GM12878 (cell line): ENCODE measurements around the gene PSMD3. TPM values are rescaled to one million over a fixed set of nuclear protein-coding genes. Genes with fewer than 3 reads are reported as not detected.

Experiments
- ATAC-seq: fragments of 200-7000 bp; cut with Tn5 transposase; 3 replicates; pipeline ENCODE4 v1.9.1; 2020; ENCODE audit warnings: mild to moderate bottlenecking, moderate library complexity
- BruUV-seq: library from RNA; stranded (reverse); fragments of 400-500 nt; replicated peaks from 2 replicates; lab custom pipeline; 2021; lab: Mats Ljungman, UMichigan
- CTCF ChIA-PET: fragments of 300-600 bp; sonication (Branson Sonifier 250); formaldehyde crosslinking; extraction: SDS; loops from one replicate; lab custom pipeline; 2021; ENCODE audit warnings: inconsistent platforms; lab: Yijun Ruan, JAX
- POLR2A ChIA-PET: fragments of 350-600 bp; formaldehyde crosslinking; extraction: SDS; loops from one replicate; lab custom pipeline; 2021; ENCODE audit warnings: inconsistent platforms; lab: Charles Lee
- RAD21 ChIA-PET: fragments of 300-600 bp; sonication (Branson Sonifier 250); formaldehyde crosslinking; loops from one replicate; lab custom pipeline; 2023; ENCODE audit warnings: antibody characterized with exemption; ENCODE audit not compliant: unreplicated experiment; lab: Charles Lee
- SMC1A ChIA-PET: fragments of 300-600 bp; sonication (Branson Sonifier 250); formaldehyde crosslinking; loops from one replicate; lab custom pipeline; 2023; ENCODE audit not compliant: unreplicated experiment, uncharacterized antibody; lab: Charles Lee
- DNase-seq: peaks from one replicate; pipeline ENCODE4 v3.0.0-alpha.2; 2011; ENCODE audit warnings: low read depth, low spot score
- FAIRE-seq: peaks from 3 replicates; lab custom pipeline; 2011; peaks lifted over from hg19 to GRCh38; lab: Jason Lieb, UNC
- H2AFZ ChIP-seq: 2 replicates; pipeline ENCODE4 v1.6.0; 2011; ENCODE audit warnings: low read depth, low read length, control low read depth; ENCODE audit not compliant: control insufficient read depth
- H3K27ac ChIP-seq: 2 replicates; pipeline ENCODE4 v1.5.1; 2011; ENCODE audit warnings: control low read depth; ENCODE audit not compliant: control insufficient read depth, insufficient read depth
- H3K27me3 ChIP-seq, 2 experiments: replicated peaks in 1 of 2; 2 replicates each; pipeline versions ENCODE4 v1.6.0 to v1.6.1; 2011; ENCODE audit warnings: low read length in 1 of 2; ENCODE audit not compliant: control insufficient read depth in 2 of 2, insufficient read depth in 2 of 2
- H3K36me3 ChIP-seq, 2 experiments: 2 replicates each; pipeline ENCODE4 v1.5.1; 2011; ENCODE audit warnings: low read length in 1 of 2; ENCODE audit not compliant: control insufficient read depth in 2 of 2, insufficient read depth in 2 of 2
- H3K4me1 ChIP-seq: 2 replicates; pipeline ENCODE4 v1.6.1; 2011; ENCODE audit warnings: mild to moderate bottlenecking, low read length, moderate library complexity, mixed read lengths; ENCODE audit not compliant: control insufficient read depth, insufficient read depth
- H3K4me2 ChIP-seq: 2 replicates; pipeline ENCODE4 v1.6.0; 2011; ENCODE audit warnings: control low read depth; ENCODE audit not compliant: control insufficient read depth, insufficient read depth
- H3K4me3 ChIP-seq: fragments of 200-600 bp; sonication (generic); 2 replicates; pipeline ENCODE4 v1.5.1; 2016
- H3K79me2 ChIP-seq: 2 replicates; pipeline ENCODE4 v1.6.0; 2011; ENCODE audit warnings: low read length; ENCODE audit not compliant: control insufficient read depth, insufficient read depth
- H3K9ac ChIP-seq: 2 replicates; pipeline ENCODE4 v1.8.0; 2011; ENCODE audit warnings: low read length, control low read depth, mixed read lengths; ENCODE audit not compliant: control insufficient read depth, insufficient read depth
- H3K9me3 ChIP-seq: replicated peaks from 3 replicates; pipeline ENCODE4 v1.5.1; 2011; ENCODE audit warnings: mild to moderate bottlenecking, low read length; ENCODE audit not compliant: control insufficient read depth, insufficient read depth
- H4K20me1 ChIP-seq: 2 replicates; pipeline ENCODE4 v1.6.0; 2011; ENCODE audit not compliant: control insufficient read depth, insufficient read depth
- CTCF ChIP-seq, 3 experiments: IDR thresholded peaks in 2 of 3; conservative IDR thresholded peaks in 1 of 3; 2 replicates each; pipeline ENCODE4 v1.5.1; 2011; ENCODE audit warnings: low read depth in 3 of 3, low read length in 3 of 3, mild to moderate bottlenecking in 3 of 3, control low read depth in 2 of 3, moderate library complexity in 2 of 3, inconsistent platforms in 1 of 3, mixed read lengths in 1 of 3; ENCODE audit not compliant: control insufficient read depth in 2 of 3, insufficient read depth in 1 of 3; ENCODE audit errors: extremely low read depth in 1 of 3
- PML ChIP-seq: IDR thresholded peaks from 2 replicates; pipeline ENCODE4 v1.6.1; 2012; ENCODE audit warnings: low read length, inconsistent platforms
- SREBF2 ChIP-seq: IDR thresholded peaks from 2 replicates; pipeline ENCODE4 v1.6.1; 2012; ENCODE audit warnings: mild to moderate bottlenecking, low read length
- WGBS: methylation state at CpG from one replicate; pipeline ENCODE4 v1.1.6; 2016; ENCODE audit warnings: low lambda C conversion rate; ENCODE audit not compliant: insufficient replicate concordance, insufficient coverage; ENCODE audit errors: missing lambda C conversion rate; 5-methylcytosine and 5-hydroxymethylcytosine counted together
- in situ Hi-C: fragments of 300-500 bp; cut with MboI; formaldehyde crosslinking; loops from 9 replicates; pipeline ENCODE4 v1.14.3; 2018; ENCODE audit warnings: mixed read lengths
- intact Hi-C: fragments of 100-400 bp; cut with micrococcal nuclease; formaldehyde crosslinking; loops from one replicate; pipeline ENCODE4 v1.14.2; 2022; ENCODE audit not compliant: unreplicated experiment
- polyA plus RNA-seq, 11 experiments: library from polyadenylated mRNA; depleted of rRNA in 4 of 11; unstranded in 6 of 11; stranded (reverse) in 5 of 11; fragments of >200 nt; fragmentation: Nextera tagmentation in 4 of 11; fragmentation: Illumina TruSeq in 1 of 11; extraction: Ambion mirVana in 4 of 11; extraction: Trizol in 1 of 11; gene quantifications; 1 replicate in 1 of 11; 2 replicates in 10 of 11; pipeline versions ENCODE4 v1.2.1 to v1.2.3, GENCODE V29; 2011 to 2016; ENCODE audit warnings: inconsistent platforms in 2 of 11, missing spikeins in 2 of 11, low read depth in 1 of 11
- total RNA-seq, 4 experiments: library from RNA; depleted of rRNA in 3 of 4; stranded (reverse); fragments of >200 nt in 3 of 4; fragmentation: Illumina TruSeq in 1 of 4; extraction: Trizol in 1 of 4; gene quantifications; 2 replicates each; pipeline versions ENCODE4 v1.2.1 to v1.2.3, GENCODE V29; 2013 to 2021
- TF ChIP-seq, protein P1 (sequence below): fragments of 450-650 bp; IDR thresholded peaks from 2 replicates; pipeline ENCODE4 v1.6.1; 2016; ENCODE audit warnings: mild to moderate bottlenecking

PSMD3 gene
- total and polyA plus RNA-seq, 10 of the 15 experiments (the other 5 are each of a cell fraction or from before 2014, with no cell fraction given), result 2.2 to 192 (median 129) TPM

GRCh38 chr17:40019140-40019991, 38.8 kb downstream of the PSMD3 start:
- Histone ChIP-seq H3K27ac (no peak overlapping the region), H3K9me3 (no peaks in the 10 kb centered on the region), H3K36me3 (peaks cover 4 to 10% of the 10 kb centered on the region in 2 experiments; a peak in 3 of 4 replicates), H3K27me3 (no peaks in the 10 kb centered on the region), H2AFZ (no peak overlapping the region), H3K9ac (no peak overlapping the region), H3K4me2 (no peak overlapping the region), H3K79me2 (no peaks in the 10 kb centered on the region), H3K4me1 (peaks cover 8% of the 10 kb centered on the region), H4K20me1 (no peaks in the 10 kb centered on the region), H3K4me3 (no peak overlapping the region)
- intact Hi-C loops, result no loop called here
- CTCF ChIA-PET, result interaction anchor here (0.8 to 2.6 kb wide), 3 partner anchors 8 to 164 kb away, joined by 3 to 10 read pairs (median 8); no protein-coding TSS in a partner anchor
- DNase-seq (no peak), ATAC-seq (no peak), FAIRE-seq (no peak)
- POLR2A ChIA-PET, result interaction anchor here (0.5 kb wide), 2 partner anchors 24 to 255 kb away, joined by 6 to 9 read pairs; no protein-coding TSS in a partner anchor
- RAD21 ChIA-PET, result no interaction called here
- SMC1A ChIA-PET, result no interaction called here
- WGBS, result 89% methylated on average over 23 of the region's 24 CpGs
- TF ChIP-seq SREBF2 (no peak), PML (no peak), CTCF (IDR thresholded peaks at IDR 0.05 in 2 of 3, conservative IDR thresholded peaks at IDR 0.05 in 1 of 3; ENCODE audit: control insufficient read depth in 2 of 3, extremely low read depth in 1 of 3, insufficient read depth in 1 of 3, low read depth in 3 of 3, low read length in 3 of 3) (0 out of 6 replicates have a peak, but pooled peaks of 1 of the 3 experiments have one; percentile 9)
- TF ChIP-seq, protein P1, sequence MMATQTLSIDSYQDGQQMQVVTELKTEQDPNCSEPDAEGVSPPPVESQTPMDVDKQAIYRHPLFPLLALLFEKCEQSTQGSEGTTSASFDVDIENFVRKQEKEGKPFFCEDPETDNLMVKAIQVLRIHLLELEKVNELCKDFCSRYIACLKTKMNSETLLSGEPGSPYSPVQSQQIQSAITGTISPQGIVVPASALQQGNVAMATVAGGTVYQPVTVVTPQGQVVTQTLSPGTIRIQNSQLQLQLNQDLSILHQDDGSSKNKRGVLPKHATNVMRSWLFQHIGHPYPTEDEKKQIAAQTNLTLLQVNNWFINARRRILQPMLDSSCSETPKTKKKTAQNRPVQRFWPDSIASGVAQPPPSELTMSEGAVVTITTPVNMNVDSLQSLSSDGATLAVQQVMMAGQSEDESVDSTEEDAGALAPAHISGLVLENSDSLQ, result no peak
- BruUV-seq, result TSS peak; percentile 67
- in situ Hi-C loops, result loop anchor here (25.0 kb wide), 1 partner anchor 268 kb away; the partner anchor contains the start of gene CDC6
